HCT116 (cell line): ENCODE data around the gene DCUN1D2. TPM values are rescaled to one million over a fixed set of nuclear protein-coding genes. Genes with fewer than 3 reads are reported as not detected.
"Not testable (repeated sequence)": the region's sequence is repeated elsewhere in the genome, so short reads cannot be mapped to it uniquely, and the experiment has no call there.

Experiments
- ATAC-seq: fragments of 200-7000 bp; cut with Tn5 transposase; 2 replicates; pipeline ENCODE4 v1.9.1; 2020; ENCODE audit warnings: mild to moderate bottlenecking, moderate library complexity
- BruUV-seq: library from RNA; stranded (reverse); fragments of 400-500 nt; replicated peaks from 2 replicates; lab custom pipeline; 2021; lab: Mats Ljungman, UMichigan
- CTCF ChIA-PET: fragments of 300-600 bp; sonication (Branson Sonifier 250); formaldehyde crosslinking; loops from one replicate; lab custom pipeline; 2021; ENCODE audit warnings: antibody characterized with exemption; lab: Charles Lee
- POLR2A ChIA-PET: fragments of 300-600, 350-600 bp; sonication (Branson Sonifier 250); formaldehyde crosslinking; loops from one replicate; lab custom pipeline; 2021; ENCODE audit warnings: antibody characterized with exemption; lab: Charles Lee
- RAD21 ChIA-PET, 2 experiments: fragments of 300-600 bp; sonication (Branson Sonifier 250); formaldehyde crosslinking; loops; one replicate each; lab custom pipeline; 2023; ENCODE audit warnings: low total read pairs in 2 of 2; ENCODE audit not compliant: uncharacterized antibody in 2 of 2, unreplicated experiment in 2 of 2, low non-redundant PET in 1 of 2; lab: Charles Lee
- DNase-seq: peaks from one replicate; pipeline ENCODE4 v3.0.0-alpha.2; 2010; ENCODE audit warnings: low read depth, low spot score
- H2AFZ ChIP-seq: fragments of 200-600 bp; shearing (Covaris generic), sonication (generic); 2 replicates; pipeline ENCODE4 v1.6.1; 2017; ENCODE audit warnings: low read depth, mixed run types, mixed read lengths, antibody characterized with exemption, low read length; ENCODE audit not compliant: poor library complexity, severe bottlenecking
- H3K27ac ChIP-seq: 2 replicates; pipeline ENCODE4 v1.5.1; 2012; ENCODE audit warnings: low read depth, low read length
- H3K27me3 ChIP-seq: fragments of 200-600 bp; sonication (generic); 2 replicates; pipeline ENCODE4 v1.6.1; 2016; ENCODE audit warnings: mixed run types, low read length, mixed read lengths; ENCODE audit not compliant: insufficient read depth
- H3K36me3 ChIP-seq, 2 experiments: fragments of 200-500 bp in 1 of 2; fragments of 200-600 bp in 1 of 2; sonication (Bioruptor generic) in 1 of 2; sonication (generic) in 1 of 2; 2 replicates each; pipeline versions ENCODE4 v1.5.1 to v1.6.1; 2014 to 2016; ENCODE audit warnings: low read length in 2 of 2, inconsistent platforms in 1 of 2, mixed read lengths in 1 of 2, mixed run types in 1 of 2; ENCODE audit not compliant: insufficient read depth in 2 of 2, control insufficient read depth in 1 of 2
- H3K4me1 ChIP-seq, 2 experiments: fragments of 200-600 bp in 1 of 2; sonication (generic) in 1 of 2; 2 replicates each; pipeline versions ENCODE4 v1.5.1 to v1.6.1; 2012 to 2017; ENCODE audit warnings: low read length in 2 of 2, inconsistent platforms in 1 of 2, mild to moderate bottlenecking in 1 of 2, mixed read lengths in 1 of 2, mixed run types in 1 of 2, moderate library complexity in 1 of 2; ENCODE audit not compliant: insufficient read depth in 2 of 2, control insufficient read depth in 1 of 2
- H3K4me2 ChIP-seq: fragments of 200-600 bp; sonication (generic); 2 replicates; pipeline ENCODE4 v1.6.1; 2017; ENCODE audit warnings: mixed run types, low read length, mixed read lengths
- H3K4me3 ChIP-seq, 2 experiments: fragments of 200-600 bp in 1 of 2; sonication (generic) in 1 of 2; replicated peaks in 1 of 2; 2 replicates each; pipeline ENCODE4 v1.5.1; 2011 to 2016; ENCODE audit warnings: low read length in 2 of 2, control low read depth in 1 of 2, low read depth in 1 of 2, mild to moderate bottlenecking in 1 of 2, mixed read lengths in 1 of 2, mixed run types in 1 of 2
- H3K79me2 ChIP-seq: fragments of 200-600 bp; sonication (generic); 2 replicates; pipeline ENCODE4 v1.6.1; 2017; ENCODE audit warnings: mild to moderate bottlenecking, mixed run types, low read length, moderate library complexity, mixed read lengths; ENCODE audit not compliant: insufficient read depth
- H3K9ac ChIP-seq: fragments of 200-600 bp; sonication (generic); 2 replicates; pipeline ENCODE4 v1.6.1; 2016; ENCODE audit warnings: low read length, mixed read lengths
- H3K9me2 ChIP-seq: fragments of 200-600 bp; sonication (generic), shearing (Covaris generic); 2 replicates; pipeline ENCODE4 v1.6.1; 2017; ENCODE audit warnings: mixed run types, mild to moderate bottlenecking, moderate library complexity; ENCODE audit not compliant: insufficient read depth
- H3K9me3 ChIP-seq, 2 experiments: fragments of 200-500 bp in 1 of 2; fragments of 200-600 bp in 1 of 2; sonication (Bioruptor generic) in 1 of 2; sonication (generic) in 1 of 2; 2 replicates each; pipeline ENCODE4 v1.6.1; 2014 to 2017; ENCODE audit warnings: low read length in 2 of 2, mixed read lengths in 2 of 2, inconsistent platforms in 1 of 2, low read depth in 1 of 2, mild to moderate bottlenecking in 1 of 2, mixed run types in 1 of 2, moderate library complexity in 1 of 2; ENCODE audit not compliant: control insufficient read depth in 1 of 2, insufficient read depth in 1 of 2
- H4K20me1 ChIP-seq: fragments of 200-600 bp; sonication (generic), shearing (Covaris generic); 2 replicates; pipeline ENCODE4 v1.6.1; 2017; ENCODE audit warnings: mixed run types, mild to moderate bottlenecking, moderate library complexity; ENCODE audit not compliant: insufficient read depth
- ATF3 ChIP-seq: IDR thresholded peaks from 2 replicates; pipeline ENCODE4 v1.6.1; 2012
- CEBPB ChIP-seq: IDR thresholded peaks from 2 replicates; pipeline ENCODE4 v1.6.1; 2012; ENCODE audit warnings: low read depth
- EGR1 ChIP-seq: IDR thresholded peaks from 2 replicates; pipeline ENCODE4 v1.6.1; 2012; ENCODE audit warnings: low read depth
- EZH2phosphoT487 ChIP-seq: fragments of 200-600 bp; IDR thresholded peaks from 2 replicates; pipeline ENCODE4 v1.6.1; 2018; ENCODE audit warnings: antibody characterized with exemption, borderline replicate concordance
- JUND ChIP-seq: IDR thresholded peaks from 2 replicates; pipeline ENCODE4 v1.6.1; 2012
- POLR2A ChIP-seq: IDR thresholded peaks from 2 replicates; pipeline ENCODE4 v1.7.0; 2011; ENCODE audit warnings: borderline replicate concordance; ENCODE audit not compliant: insufficient read depth, insufficient read length; ENCODE audit errors: extremely low read depth
- POLR2AphosphoS5 ChIP-seq: IDR thresholded peaks from 2 replicates; pipeline ENCODE4 v1.6.1; 2011; ENCODE audit warnings: mild to moderate bottlenecking, low read depth, low read length, moderate library complexity
- YY1 ChIP-seq: IDR thresholded peaks from 2 replicates; pipeline ENCODE4 v1.6.1; 2011; ENCODE audit warnings: low read length, low read depth, moderate library complexity, mild to moderate bottlenecking; ENCODE audit not compliant: insufficient replicate concordance; ENCODE audit errors: extremely low read depth
- ZBTB33 ChIP-seq: IDR thresholded peaks from 2 replicates; pipeline ENCODE4 v1.6.1; 2011; ENCODE audit warnings: mild to moderate bottlenecking, low read length, moderate library complexity; ENCODE audit not compliant: insufficient replicate concordance; ENCODE audit errors: extremely low read depth
- intact Hi-C: fragments of 100-400 bp; cut with micrococcal nuclease; formaldehyde crosslinking; loops from 2 replicates; pipeline ENCODE4 v1.10.0; 2022
- total RNA-seq: library from RNA; stranded (reverse); gene quantifications from one replicate; pipeline ENCODE4 v1.2.1, GENCODE V29; 2021; ENCODE audit not compliant: unreplicated experiment

Gene DCUN1D2
- total RNA-seq, 1 experiment from 2014 or later = 25.4 TPM

DNA sequence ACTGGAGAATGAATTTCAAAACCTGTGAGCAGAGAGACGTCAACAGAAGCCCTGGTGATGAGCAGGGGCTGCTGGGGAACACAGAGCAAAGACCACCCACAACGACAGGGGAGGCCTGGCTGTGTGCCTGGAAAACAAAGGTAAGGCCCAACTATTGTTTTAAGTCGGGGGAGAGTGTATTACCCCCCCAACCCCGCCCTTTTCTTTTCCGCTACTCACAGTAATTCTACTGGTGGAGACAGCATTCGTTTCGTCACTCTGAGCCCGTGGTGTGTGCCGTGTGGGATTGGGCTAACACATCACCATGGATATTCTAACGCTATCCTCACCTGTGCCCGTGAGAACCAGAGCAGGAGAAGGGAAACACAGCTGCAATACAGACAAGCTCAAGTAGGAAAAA lies 18.7 kb downstream of the DCUN1D2 start:
- no peak for TF ChIP-seq POLR2A
- no peak for TF ChIP-seq JUND
- no peak for TF ChIP-seq ATF3
- TF ChIP-seq CEBPB = no peak
- TF ChIP-seq EZH2phosphoT487 = no peak
- TF ChIP-seq YY1 = no peak
- TF ChIP-seq ZBTB33 = no peak
- no peak for TF ChIP-seq POLR2AphosphoS5
- no peak for TF ChIP-seq EGR1
- TF ChIP-seq, all 23 proteins: peak for 0
- no peak overlapping the region for H3K4me3 ChIP-seq
- ChIA-PET CTCF (no interaction called here), POLR2A (no interaction called here), RAD21 (no interaction called here)
- H3K79me2 ChIP-seq = peaks cover 27% of the 10 kb centered on the region; the same call in 1 of the 2 replicates
- no peak for ATAC-seq
- no peak overlapping the region for H3K9ac ChIP-seq
- no peaks in the 10 kb centered on the region for H4K20me1 ChIP-seq
- H2AFZ ChIP-seq = no peak overlapping the region
- no TSS peak for BruUV-seq
- H3K27me3 ChIP-seq = no peaks in the 10 kb centered on the region
- peaks cover 10 to 30% of the 10 kb centered on the region in 2 experiments for H3K36me3 ChIP-seq
- no peak overlapping the region for H3K4me2 ChIP-seq
- no peak for DNase-seq
- H3K27ac ChIP-seq = no peak overlapping the region
- no peaks in the 10 kb centered on the region for H3K9me3 ChIP-seq
- no peaks in the 10 kb centered on the region for H3K9me2 ChIP-seq
- no peaks in the 10 kb centered on the region for H3K4me1 ChIP-seq
- intact Hi-C loops = no loop called here

GRCh38 chr13:113470635-113471163 lies 19.8 kb downstream of the DCUN1D2 start:
- H2AFZ ChIP-seq, ATAC-seq, H3K9me2 ChIP-seq, DNase-seq, H3K4me1 ChIP-seq, CTCF ChIA-PET, H3K27ac ChIP-seq, H3K4me3 ChIP-seq, H3K27me3 ChIP-seq, H3K9ac ChIP-seq, H4K20me1 ChIP-seq, intact Hi-C loops, H3K4me2 ChIP-seq, BruUV-seq, H3K9me3 ChIP-seq, RAD21 ChIA-PET, POLR2A ChIA-PET: not testable (repeated sequence)
- Histone ChIP-seq H3K79me2 (peaks cover 27% of the 10 kb centered on the region; the same call in 1 of the 2 replicates), H3K36me3 (peaks cover 8 to 27% of the 10 kb centered on the region in 2 experiments)
